ENCODE measurements around the gene MEOX1.

MEOX1 gene

DNA sequence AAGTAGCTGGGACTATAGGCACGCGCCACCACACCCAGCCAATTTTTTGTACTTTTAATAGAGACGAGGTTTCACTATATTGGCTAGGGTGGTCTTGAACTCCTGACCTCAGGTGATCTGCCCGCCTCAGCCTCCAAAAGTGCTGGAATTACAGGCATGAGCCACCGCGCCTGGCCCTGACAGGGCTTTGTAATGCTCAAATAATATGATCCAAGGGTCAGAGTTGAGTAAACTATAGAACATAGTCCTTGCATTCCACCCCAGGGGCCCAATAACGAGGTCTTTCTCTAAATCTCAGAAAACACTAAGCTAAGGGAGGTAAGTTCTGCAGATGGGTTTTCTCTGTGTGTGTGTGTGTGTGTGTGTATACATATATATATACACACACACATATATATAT, 5.8 kb upstream of the MEOX1 start:
- no peak overlapping the region for H3K27ac ChIP-seq (ENCODE audit: low read length)
- no peaks in the 10 kb centered on the region for H3K9me3 ChIP-seq (ENCODE audit: control insufficient read depth in 2 of 2, low read length in 2 of 2)
- H3K4me1 ChIP-seq (ENCODE audit: control insufficient read depth, insufficient read depth, low read length): no peaks in the 10 kb centered on the region
- no peak overlapping the region for H3K4me3 ChIP-seq (ENCODE audit: low read length in 2 of 2)
- no peaks in the 10 kb centered on the region for H3K36me3 ChIP-seq (ENCODE audit: control insufficient read depth in 2 of 2, insufficient read depth in 2 of 2, low read length in 2 of 2)
- H3K27me3 ChIP-seq (ENCODE audit: control insufficient read depth in 1 of 2, insufficient read depth in 2 of 2, low read length in 2 of 2): peaks cover 2 to 3% of the 10 kb centered on the region in 2 donors
- H3K9ac ChIP-seq (ENCODE audit: low read length in 2 of 2): no peak overlapping the region

- H3K27ac ChIP-seq (ENCODE audit: low read length): no peak overlapping the region
- no peak overlapping the region for H3K4me3 ChIP-seq (ENCODE audit: low read length in 2 of 2)
- no peak overlapping the region for H3K9ac ChIP-seq (ENCODE audit: low read length in 2 of 2)
- H3K36me3 ChIP-seq (ENCODE audit: control insufficient read depth in 2 of 2, insufficient read depth in 2 of 2, low read length in 2 of 2): no peaks in the 10 kb centered on the region
- peaks cover 2 to 3% of the 10 kb centered on the region in 2 donors for H3K27me3 ChIP-seq (ENCODE audit: control insufficient read depth in 1 of 2, insufficient read depth in 2 of 2, low read length in 2 of 2)
- no peaks in the 10 kb centered on the region for H3K9me3 ChIP-seq (ENCODE audit: control insufficient read depth in 2 of 2, low read length in 2 of 2)
- H3K4me1 ChIP-seq (ENCODE audit: control insufficient read depth, insufficient read depth, low read length): peaks cover 3% of the 10 kb centered on the region
These were observed 4.2 kb upstream of the MEOX1 start for GRCh38 chr17:43665937-43666236.

- Histone ChIP-seq H3K4me3 (ENCODE audit: low read length in 2 of 2) (no peak overlapping the region), H3K4me1 (ENCODE audit: control insufficient read depth, insufficient read depth, low read length) (peaks cover 3% of the 10 kb centered on the region), H3K27me3 (ENCODE audit: control insufficient read depth in 1 of 2, insufficient read depth in 2 of 2, low read length in 2 of 2) (peaks cover 2 to 3% of the 10 kb centered on the region in 2 donors), H3K9me3 (ENCODE audit: control insufficient read depth in 2 of 2, low read length in 2 of 2) (no peaks in the 10 kb centered on the region), H3K36me3 (ENCODE audit: control insufficient read depth in 2 of 2, insufficient read depth in 2 of 2, low read length in 2 of 2) (no peaks in the 10 kb centered on the region), H3K9ac (ENCODE audit: low read length in 2 of 2) (no peak overlapping the region), H3K27ac (ENCODE audit: low read length) (no peak overlapping the region)
These were observed 3.6 kb upstream of the MEOX1 start for GRCh38 chr17:43665084-43665936.

- Histone ChIP-seq H3K27ac (ENCODE audit: low read length) (no peak overlapping the region), H3K4me1 (ENCODE audit: control insufficient read depth, insufficient read depth, low read length) (peaks cover 3% of the 10 kb centered on the region), H3K27me3 (ENCODE audit: control insufficient read depth in 1 of 2, insufficient read depth in 2 of 2, low read length in 2 of 2) (peaks cover 2 to 3% of the 10 kb centered on the region in 2 donors), H3K9ac (ENCODE audit: low read length in 2 of 2) (no peak overlapping the region), H3K4me3 (ENCODE audit: low read length in 2 of 2) (no peak overlapping the region), H3K36me3 (ENCODE audit: control insufficient read depth in 2 of 2, insufficient read depth in 2 of 2, low read length in 2 of 2) (no peaks in the 10 kb centered on the region), H3K9me3 (ENCODE audit: control insufficient read depth in 2 of 2, low read length in 2 of 2) (no peaks in the 10 kb centered on the region)
These were observed 2.4 kb upstream of the MEOX1 start for GRCh38 chr17:43664096-43664495.

DNA sequence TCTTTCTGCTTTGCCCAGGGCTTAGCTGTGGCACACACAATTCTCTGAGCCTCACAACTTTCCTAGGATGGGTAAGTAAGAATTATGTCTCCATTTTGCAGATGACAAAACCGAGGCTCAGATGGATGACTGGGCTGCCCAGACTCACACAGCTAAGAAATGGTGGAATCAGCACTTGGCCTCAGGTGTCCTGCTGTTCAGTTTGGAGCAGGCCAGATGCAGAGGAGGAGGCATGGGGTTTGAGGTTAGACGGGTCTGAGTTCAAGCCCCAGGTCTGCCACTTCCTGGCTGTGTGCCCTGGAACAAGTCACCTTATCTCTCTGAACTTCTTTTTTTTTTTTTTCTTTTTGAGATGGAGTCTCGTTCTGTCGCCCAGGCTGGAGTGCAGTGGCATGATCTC, 1.7 kb upstream of the MEOX1 start:
- Histone ChIP-seq H3K36me3 (ENCODE audit: control insufficient read depth in 2 of 2, insufficient read depth in 2 of 2, low read length in 2 of 2) (no peaks in the 10 kb centered on the region), H3K4me3 (ENCODE audit: low read length in 2 of 2) (no peak overlapping the region), H3K4me1 (ENCODE audit: control insufficient read depth, insufficient read depth, low read length) (peaks cover 3% of the 10 kb centered on the region), H3K27me3 (ENCODE audit: control insufficient read depth in 1 of 2, insufficient read depth in 2 of 2, low read length in 2 of 2) (peaks cover 2 to 3% of the 10 kb centered on the region in 2 donors), H3K27ac (ENCODE audit: low read length) (no peak overlapping the region), H3K9ac (ENCODE audit: low read length in 2 of 2) (no peak overlapping the region), H3K9me3 (ENCODE audit: control insufficient read depth in 2 of 2, low read length in 2 of 2) (no peaks in the 10 kb centered on the region)

GRCh38 chr17:43662413-43663141, 855 bp upstream of the MEOX1 start:
- no peak overlapping the region for H3K4me3 ChIP-seq (ENCODE audit: low read length in 2 of 2)
- H3K27me3 ChIP-seq (ENCODE audit: control insufficient read depth in 1 of 2, insufficient read depth in 2 of 2, low read length in 2 of 2): peaks cover 2 to 3% of the 10 kb centered on the region in 2 donors
- H3K27ac ChIP-seq (ENCODE audit: low read length): no peak overlapping the region
- no peaks in the 10 kb centered on the region for H3K36me3 ChIP-seq (ENCODE audit: control insufficient read depth in 2 of 2, insufficient read depth in 2 of 2, low read length in 2 of 2)
- H3K9ac ChIP-seq (ENCODE audit: low read length in 2 of 2): no peak overlapping the region
- H3K9me3 ChIP-seq (ENCODE audit: control insufficient read depth in 2 of 2, low read length in 2 of 2): no peaks in the 10 kb centered on the region
- H3K4me1 ChIP-seq (ENCODE audit: control insufficient read depth, insufficient read depth, low read length): peaks cover 3% of the 10 kb centered on the region

DNA sequence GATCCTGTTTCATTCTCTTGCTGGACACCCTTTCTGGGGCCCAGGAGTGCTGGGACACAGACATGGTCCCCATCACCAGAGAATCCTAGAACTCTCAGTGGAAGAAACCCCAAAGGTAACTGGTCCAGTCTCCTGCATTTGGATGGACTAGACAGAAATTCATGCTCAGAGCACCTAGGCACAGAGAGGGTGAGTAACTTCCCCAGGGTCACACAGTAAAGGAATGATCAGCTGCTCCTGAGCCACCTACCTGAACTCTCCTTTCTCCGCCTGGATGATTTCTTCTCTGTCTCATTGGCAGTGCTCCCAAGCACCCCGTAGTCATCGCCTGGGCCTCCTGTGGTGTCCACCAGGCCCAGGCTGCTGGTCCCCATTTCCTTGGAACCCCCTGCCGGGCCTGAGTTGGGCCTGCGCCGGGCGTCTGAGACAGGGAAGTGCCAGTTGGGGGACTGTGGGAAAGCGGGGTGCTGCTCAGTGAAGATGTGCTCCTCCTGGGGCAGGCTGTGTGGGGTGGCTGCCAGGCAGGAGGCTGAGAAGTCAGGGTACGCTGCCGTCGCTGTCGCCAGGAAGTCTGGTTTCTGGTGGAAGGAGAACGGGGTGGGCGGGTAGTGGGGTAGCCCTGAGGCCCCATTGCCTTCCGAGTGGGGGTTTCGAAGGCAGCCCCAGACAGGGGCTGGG, 767 bp downstream of the MEOX1 start:
- Histone ChIP-seq H3K4me3 (ENCODE audit: low read length in 2 of 2) (peak overlapping the region in 1 of 2 donors; percentile 22), H3K9me3 (ENCODE audit: control insufficient read depth in 2 of 2, low read length in 2 of 2) (no peaks in the 10 kb centered on the region), H3K9ac (ENCODE audit: low read length in 2 of 2) (peak overlapping the region in 1 of 2 donors; percentile 13), H3K27ac (ENCODE audit: low read length) (no peak overlapping the region), H3K4me1 (ENCODE audit: control insufficient read depth, insufficient read depth, low read length) (peaks cover 3% of the 10 kb centered on the region), H3K36me3 (ENCODE audit: control insufficient read depth in 2 of 2, insufficient read depth in 2 of 2, low read length in 2 of 2) (no peaks in the 10 kb centered on the region), H3K27me3 (ENCODE audit: control insufficient read depth in 1 of 2, insufficient read depth in 2 of 2, low read length in 2 of 2) (peaks cover 2 to 3% of the 10 kb centered on the region in 2 donors)

DNA sequence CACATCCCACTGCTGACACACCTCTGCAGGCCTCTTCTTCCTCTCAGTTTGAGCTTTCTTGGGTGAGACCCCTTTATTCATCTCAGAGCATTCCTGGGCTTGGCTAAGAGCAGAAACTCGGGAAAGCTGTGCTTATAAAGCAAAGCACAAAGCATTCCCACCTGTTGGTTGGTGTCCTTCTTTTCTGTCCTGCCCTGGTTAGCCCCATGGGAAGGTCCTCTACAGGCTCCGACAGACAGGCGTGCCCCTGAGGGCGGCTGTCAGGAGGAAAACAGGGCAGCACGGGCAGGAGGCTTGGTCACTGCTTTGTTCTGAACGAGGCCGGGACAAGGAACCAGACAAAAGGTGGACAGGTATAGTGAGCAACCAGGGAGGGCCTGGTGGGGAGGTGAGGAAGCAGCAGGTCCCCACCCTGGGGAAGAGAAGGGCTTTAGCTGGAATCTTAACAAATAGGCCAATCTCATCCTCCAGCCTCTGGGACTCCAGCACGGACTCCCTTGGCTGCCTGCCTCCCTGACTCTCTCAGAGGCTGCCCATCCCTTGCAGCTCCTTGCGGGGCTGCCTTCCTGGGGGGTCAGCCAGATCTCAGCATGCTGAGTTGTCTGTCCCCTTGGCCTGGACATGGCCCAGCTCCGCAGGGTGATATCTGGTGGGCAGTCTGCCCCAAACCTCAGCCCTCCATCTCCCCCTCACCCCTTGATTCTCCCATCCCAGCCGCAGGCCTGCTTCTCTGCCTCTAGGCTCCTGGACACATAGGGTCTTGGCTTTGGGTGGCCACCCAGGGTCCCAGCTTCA, 1.7 kb downstream of the MEOX1 start:
- Histone ChIP-seq H3K4me3 (ENCODE audit: low read length in 2 of 2) (peak overlapping the region in 1 of 2 donors; percentile 49), H3K4me1 (ENCODE audit: control insufficient read depth, insufficient read depth, low read length) (peaks cover 3% of the 10 kb centered on the region), H3K9me3 (ENCODE audit: control insufficient read depth in 2 of 2, low read length in 2 of 2) (no peaks in the 10 kb centered on the region), H3K27ac (ENCODE audit: low read length) (no peak overlapping the region), H3K36me3 (ENCODE audit: control insufficient read depth in 2 of 2, insufficient read depth in 2 of 2, low read length in 2 of 2) (no peaks in the 10 kb centered on the region), H3K27me3 (ENCODE audit: control insufficient read depth in 1 of 2, insufficient read depth in 2 of 2, low read length in 2 of 2) (peaks cover 2 to 3% of the 10 kb centered on the region in 2 donors), H3K9ac (ENCODE audit: low read length in 2 of 2) (no peak overlapping the region)

DNA sequence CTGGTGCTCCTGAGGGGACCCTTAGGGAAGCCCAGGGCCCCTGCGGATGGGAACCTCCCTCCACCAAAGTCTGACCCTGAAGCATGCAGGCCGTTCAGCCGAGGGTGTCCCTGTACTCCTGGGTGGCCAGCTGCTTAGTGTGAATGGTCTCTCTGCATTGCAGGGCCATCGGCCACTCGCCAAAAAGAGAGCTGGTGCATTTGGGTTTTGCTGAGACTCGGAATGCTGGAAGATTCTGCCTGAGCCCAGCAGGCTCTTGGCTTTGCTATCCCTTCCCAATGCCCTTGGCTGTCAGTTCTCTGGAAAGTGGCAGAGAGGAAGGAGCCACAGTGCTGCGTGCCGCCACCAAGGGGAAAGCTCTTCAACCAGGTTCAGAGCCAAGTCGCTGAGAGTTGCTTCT, 2.8 kb downstream of the MEOX1 start:
- Histone ChIP-seq H3K9me3 (ENCODE audit: control insufficient read depth in 2 of 2, low read length in 2 of 2) (no peaks in the 10 kb centered on the region), H3K27ac (ENCODE audit: low read length) (no peak overlapping the region), H3K4me3 (ENCODE audit: low read length in 2 of 2) (peak overlapping the region in 1 of 2 donors; percentile 22), H3K27me3 (ENCODE audit: control insufficient read depth in 1 of 2, insufficient read depth in 2 of 2, low read length in 2 of 2) (peaks cover 2 to 3% of the 10 kb centered on the region in 2 donors), H3K4me1 (ENCODE audit: control insufficient read depth, insufficient read depth, low read length) (peaks cover 3% of the 10 kb centered on the region), H3K36me3 (ENCODE audit: control insufficient read depth in 2 of 2, insufficient read depth in 2 of 2, low read length in 2 of 2) (no peaks in the 10 kb centered on the region), H3K9ac (ENCODE audit: low read length in 2 of 2) (peak overlapping the region in 1 of 2 donors; percentile 21)

- Histone ChIP-seq H3K27me3 (ENCODE audit: control insufficient read depth in 1 of 2, insufficient read depth in 2 of 2, low read length in 2 of 2) (no peaks in the 10 kb centered on the region), H3K36me3 (ENCODE audit: control insufficient read depth in 2 of 2, insufficient read depth in 2 of 2, low read length in 2 of 2) (no peaks in the 10 kb centered on the region), H3K9ac (ENCODE audit: low read length in 2 of 2) (no peak overlapping the region), H3K4me1 (ENCODE audit: control insufficient read depth, insufficient read depth, low read length) (no peaks in the 10 kb centered on the region), H3K27ac (ENCODE audit: low read length) (no peak overlapping the region), H3K4me3 (ENCODE audit: low read length in 2 of 2) (no peak overlapping the region), H3K9me3 (ENCODE audit: control insufficient read depth in 2 of 2, low read length in 2 of 2) (no peaks in the 10 kb centered on the region)
These were observed 5.9 kb downstream of the MEOX1 start for GRCh38 chr17:43655693-43656255.
